GM10248 (cell line): ENCODE data around the gene ZMYM2.

ENCODE experiments used
- CTCF ChIA-PET: fragments of 300-600 bp; sonication (Branson Sonifier 250); formaldehyde crosslinking; extraction: SDS; loops from one replicate; lab custom pipeline; 2021; ENCODE audit warnings: antibody characterized with exemption; lab: Yijun Ruan, JAX
- POLR2A ChIA-PET: fragments of 350-650 bp; sonication (Branson Sonifier 250); formaldehyde crosslinking; extraction: SDS; loops from one replicate; lab custom pipeline; 2020; ENCODE audit warnings: antibody characterized with exemption; lab: Yijun Ruan, JAX
- DNase-seq: peaks from one replicate; pipeline ENCODE4 v3.0.0; 2012; ENCODE audit errors: extremely low spot score
- TF ChIP-seq, protein P1 (sequence below): IDR thresholded peaks from 2 replicates; pipeline ENCODE4 v1.5.1; 2012; ENCODE audit warnings: mild to moderate bottlenecking, low read depth; ENCODE audit errors: extremely low read depth, missing control alignments, control extremely low read depth

Gene ZMYM2

DNA sequence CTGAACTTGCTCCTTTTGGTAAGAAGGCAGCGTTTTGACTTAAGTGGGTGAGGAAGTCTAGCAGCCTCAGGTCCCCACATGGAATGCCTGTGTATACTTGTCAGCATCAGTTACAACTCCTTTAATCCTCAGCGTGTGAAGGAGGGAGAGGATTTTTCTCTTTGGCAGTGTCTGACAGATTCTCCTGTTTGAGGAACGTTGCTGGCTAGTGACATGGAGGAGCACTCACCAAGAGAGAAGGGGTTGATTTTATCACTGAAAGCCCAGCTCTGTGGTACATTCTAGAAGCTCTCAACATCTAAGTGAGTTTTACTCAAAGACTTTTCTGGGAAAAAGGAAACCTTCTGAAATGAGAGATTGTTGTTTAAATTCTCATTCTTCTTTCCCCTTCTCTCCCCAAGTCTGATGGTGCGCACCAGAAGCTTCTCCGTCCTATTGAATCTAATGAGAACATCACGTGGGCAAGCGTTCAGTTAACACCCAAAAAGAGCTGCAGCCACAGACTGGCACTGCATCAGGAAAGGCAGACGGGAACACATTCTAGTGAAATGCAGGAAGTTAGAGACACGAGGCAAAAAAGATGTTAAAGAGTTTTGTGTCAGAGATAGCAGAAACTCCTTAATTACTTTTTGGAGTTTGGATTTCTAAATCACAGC is 144.1 kb downstream of the ZMYM2 start:
- CTCF ChIA-PET, result no interaction called here
- DNase-seq, result no peak
- TF ChIP-seq, protein P1, sequence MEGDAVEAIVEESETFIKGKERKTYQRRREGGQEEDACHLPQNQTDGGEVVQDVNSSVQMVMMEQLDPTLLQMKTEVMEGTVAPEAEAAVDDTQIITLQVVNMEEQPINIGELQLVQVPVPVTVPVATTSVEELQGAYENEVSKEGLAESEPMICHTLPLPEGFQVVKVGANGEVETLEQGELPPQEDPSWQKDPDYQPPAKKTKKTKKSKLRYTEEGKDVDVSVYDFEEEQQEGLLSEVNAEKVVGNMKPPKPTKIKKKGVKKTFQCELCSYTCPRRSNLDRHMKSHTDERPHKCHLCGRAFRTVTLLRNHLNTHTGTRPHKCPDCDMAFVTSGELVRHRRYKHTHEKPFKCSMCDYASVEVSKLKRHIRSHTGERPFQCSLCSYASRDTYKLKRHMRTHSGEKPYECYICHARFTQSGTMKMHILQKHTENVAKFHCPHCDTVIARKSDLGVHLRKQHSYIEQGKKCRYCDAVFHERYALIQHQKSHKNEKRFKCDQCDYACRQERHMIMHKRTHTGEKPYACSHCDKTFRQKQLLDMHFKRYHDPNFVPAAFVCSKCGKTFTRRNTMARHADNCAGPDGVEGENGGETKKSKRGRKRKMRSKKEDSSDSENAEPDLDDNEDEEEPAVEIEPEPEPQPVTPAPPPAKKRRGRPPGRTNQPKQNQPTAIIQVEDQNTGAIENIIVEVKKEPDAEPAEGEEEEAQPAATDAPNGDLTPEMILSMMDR, result no peak
- POLR2A ChIA-PET, result no interaction called here

DNA sequence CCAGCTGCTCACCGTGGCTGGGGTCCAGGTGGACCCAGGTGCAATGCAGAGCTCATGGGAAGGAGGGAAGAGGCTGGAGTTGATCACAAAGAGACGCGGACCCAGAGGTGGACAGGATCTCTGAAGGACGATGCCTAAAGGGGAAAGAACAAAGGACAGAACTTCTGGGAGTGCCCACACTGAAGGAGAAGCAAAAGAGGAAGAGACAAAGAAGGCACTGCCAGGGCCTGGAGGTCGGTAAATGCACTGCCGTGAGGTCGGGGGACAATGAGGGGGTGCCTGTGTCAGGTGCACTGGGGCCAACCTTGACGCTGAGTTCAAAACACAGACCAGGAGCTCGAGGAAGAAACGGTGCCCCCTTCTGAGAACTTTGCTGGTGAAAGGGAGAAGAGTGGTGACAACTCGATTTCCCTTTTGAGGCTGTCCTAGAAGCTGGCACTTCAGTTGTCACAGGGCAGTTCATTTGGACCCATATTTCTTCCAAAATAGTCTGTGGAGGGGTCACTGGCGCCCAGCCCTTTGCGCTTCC is 146.7 kb downstream of the ZMYM2 start:
- TF ChIP-seq, protein P1, result no peak
- ChIA-PET CTCF (no interaction called here), POLR2A (no interaction called here)
- no peak for DNase-seq

DNA sequence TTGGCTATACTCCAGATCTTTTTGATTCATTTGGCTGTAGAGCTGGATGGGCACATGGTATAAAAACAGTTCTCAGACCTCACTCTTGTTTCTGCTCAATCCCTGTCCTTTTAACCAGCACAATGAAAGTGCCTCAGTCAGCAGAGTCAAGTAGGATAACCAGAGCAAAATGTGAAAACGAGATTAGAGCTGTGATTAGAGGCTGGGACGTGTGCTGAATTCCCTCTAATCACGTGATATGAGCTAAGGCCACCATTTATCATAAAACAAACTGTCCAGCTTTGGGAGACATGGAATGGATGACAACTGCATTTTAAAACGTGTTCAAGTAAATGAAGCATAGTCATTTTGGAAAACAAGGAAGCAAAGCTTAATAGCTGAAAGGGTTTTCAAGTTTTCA is 148.2 kb downstream of the ZMYM2 start:
- DNase-seq, result no peak
- TF ChIP-seq, protein P1, result no peak
- POLR2A ChIA-PET, result no interaction called here
- CTCF ChIA-PET, result no interaction called here

DNA sequence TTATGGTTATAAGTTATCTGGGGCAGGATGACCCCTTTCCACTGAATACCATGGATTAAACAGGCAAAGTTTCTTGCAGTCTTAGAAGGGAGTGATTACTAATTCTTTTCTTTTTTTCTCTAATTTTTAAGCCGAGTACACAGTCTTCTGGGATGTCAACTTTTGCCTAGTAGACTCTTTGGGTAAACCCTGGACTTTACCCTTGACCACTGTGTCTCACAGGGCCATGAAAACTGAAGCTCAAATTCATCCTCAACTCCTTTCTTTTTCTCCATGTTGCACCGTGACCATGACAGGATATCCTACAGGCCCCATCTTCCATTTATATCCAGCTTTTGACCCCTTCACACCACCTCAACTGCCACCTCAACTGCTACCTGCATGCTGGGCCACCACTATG is 150.5 kb downstream of the ZMYM2 start:
- DNase-seq, result no peak
- POLR2A ChIA-PET, result no interaction called here
- TF ChIP-seq, protein P1, result no peak
- CTCF ChIA-PET, result interaction anchor here (0.7 to 1.6 kb wide), 5 partner anchors 10 to 23 kb away, joined by 3 to 6 read pairs (median 3); no protein-coding TSS in a partner anchor

DNA sequence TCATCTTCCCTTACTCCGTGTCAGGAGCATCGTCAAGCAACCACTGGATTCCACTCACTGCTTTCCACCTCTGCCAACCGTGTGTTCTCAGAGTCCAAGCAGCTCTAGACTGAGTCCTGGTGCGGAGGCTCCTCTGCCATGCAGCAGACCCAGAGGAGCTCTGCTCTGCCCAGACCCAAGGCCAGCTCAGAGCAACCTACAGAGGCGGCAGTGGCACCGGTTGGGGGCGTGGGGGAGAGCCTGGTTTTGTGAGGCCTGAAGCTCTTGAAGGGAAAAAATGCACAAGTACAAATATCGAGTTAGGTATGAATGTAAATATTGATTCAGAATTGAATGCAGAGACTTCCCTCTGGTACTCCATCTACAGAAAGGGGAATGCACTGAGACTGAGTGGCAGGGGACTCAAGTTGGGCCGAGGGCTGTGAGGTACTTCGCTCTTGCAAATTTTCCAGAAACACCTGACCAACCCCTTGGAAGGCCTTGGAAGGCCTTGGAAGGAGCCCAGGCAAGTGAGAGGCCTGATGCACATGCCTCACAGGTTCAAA is 155.6 kb downstream of the ZMYM2 start:
- no peak for DNase-seq
- POLR2A ChIA-PET, result no interaction called here
- TF ChIP-seq, protein P1, result no peak
- CTCF ChIA-PET, result no interaction called here

DNA sequence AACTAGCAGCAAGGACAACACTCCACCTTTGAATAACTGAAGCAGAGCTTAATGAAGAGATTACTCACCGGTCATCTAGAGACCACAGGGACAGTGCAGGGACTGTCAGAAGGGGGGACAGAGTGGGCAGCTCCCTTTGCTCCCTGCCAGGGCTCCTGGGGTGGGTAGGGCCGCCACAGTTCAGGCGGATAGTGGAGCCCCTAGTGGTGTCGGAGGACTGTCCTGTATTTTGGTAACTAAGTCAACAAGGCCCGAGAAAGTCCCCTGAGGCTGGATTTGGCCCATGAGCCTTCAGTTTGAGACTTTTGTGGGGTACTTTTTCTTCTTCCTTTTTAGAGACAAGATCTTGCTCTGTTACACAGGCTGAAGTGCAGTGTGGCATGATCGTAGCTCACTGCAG is 157.7 kb downstream of the ZMYM2 start:
- no peak for DNase-seq
- TF ChIP-seq, protein P1, result no peak
- CTCF ChIA-PET, result interaction anchor here (1.1 to 1.3 kb wide), 2 partner anchors 9 to 15 kb away, joined by 3 read pairs; no protein-coding TSS in a partner anchor
- POLR2A ChIA-PET, result no interaction called here
